ENCODE results near the gene BIRC7. TPM values are rescaled to one million over a fixed set of nuclear protein-coding genes. Genes with fewer than 3 reads are reported as not detected.

The BIRC7 gene
- total RNA-seq, 1 donor from 2014 or later: 0.12 TPM

Other genes with a start within 250 kb of the BIRC7 start
- not detected in 2 replicates for gene BHLHE23, start 228.9 kb upstream of the BIRC7 start, total RNA-seq
- 27.8 and 44.0 TPM in 2 replicates for gene YTHDF1, start 19.8 kb upstream of the BIRC7 start, total RNA-seq
- 0.58 and 4.8 TPM in 2 replicates for gene NKAIN4, start 18.6 kb downstream of the BIRC7 start, total RNA-seq
- gene ARFGAP1, start 36.9 kb downstream of the BIRC7 start, total RNA-seq: 66.7 and 94.6 TPM in 2 replicates
- not detected in 2 replicates for gene COL20A1, start 57.3 kb downstream of the BIRC7 start, total RNA-seq
- not detected in 2 replicates for gene CHRNA4, start 125.4 kb downstream of the BIRC7 start, total RNA-seq
- gene KCNQ2, start 236.8 kb downstream of the BIRC7 start, total RNA-seq: not detected in 2 replicates